Esophagus muscularis mucosa (tissue), 4 donors: ENCODE measurements around the gene SELENOT. TPM values are rescaled to one million over a fixed set of nuclear protein-coding genes. Genes with fewer than 3 reads are reported as not detected.

Experiments used
- DNase-seq: peaks from one replicate; pipeline ENCODE4 v3.0.0-alpha.2; 2017; ENCODE audit errors: extremely low spot score
- H3K27ac ChIP-seq, 4 donors: fragments of 200-600 bp; sonication (generic); replicated peaks in 1 of 4; 1 replicate in 3 of 4; 2 replicates in 1 of 4; pipeline ENCODE4 v1.5.1; 2016 to 2019; ENCODE audit warnings: mild to moderate bottlenecking in 1 of 4
- H3K27me3 ChIP-seq, 4 donors: fragments of 200-600 bp; sonication (generic); one replicate each; pipeline versions ENCODE4 v1.5.1 to v1.6.0; 2016 to 2019
- H3K36me3 ChIP-seq, 4 donors: fragments of 200-600 bp; sonication (generic); one replicate each; pipeline ENCODE4 v1.5.1; 2016 to 2019
- H3K4me1 ChIP-seq, 4 donors: fragments of 200-600 bp; sonication (generic); one replicate each; pipeline ENCODE4 v1.5.1; 2016 to 2019
- H3K4me3 ChIP-seq, 4 donors: fragments of 200-600 bp; sonication (generic); 1 replicate in 2 of 4; 2 replicates in 2 of 4; pipeline ENCODE4 v1.5.1; 2016 to 2019; ENCODE audit warnings: mild to moderate bottlenecking in 4 of 4, moderate library complexity in 1 of 4
- H3K9me3 ChIP-seq, 4 donors: fragments of 200-600 bp; sonication (generic); 1 replicate in 3 of 4; 2 replicates in 1 of 4; pipeline ENCODE4 v1.5.1; 2016 to 2019
- CTCF ChIP-seq, 3 experiments: fragments of 200-600 bp in 2 of 3; fragments of 450-650 bp in 1 of 3; sonication (generic) in 2 of 3; IDR thresholded peaks; one replicate each; pipeline ENCODE4 v1.5.1; 2017 to 2019; ENCODE audit warnings: antibody characterized with exemption in 3 of 3, mild to moderate bottlenecking in 2 of 3, moderate library complexity in 1 of 3
- EP300 ChIP-seq: sonication (generic); formaldehyde crosslinking; IDR thresholded peaks from one replicate; pipeline ENCODE4 v1.6.1; 2017; ENCODE audit warnings: antibody characterized with exemption
- POLR2A ChIP-seq: fragments of 450-650 bp; IDR thresholded peaks from one replicate; pipeline ENCODE4 v1.6.1; 2017; ENCODE audit warnings: antibody characterized with exemption, moderate library complexity, mild to moderate bottlenecking, low read depth
- POLR2AphosphoS5 ChIP-seq, 2 donors: sonication (generic); formaldehyde crosslinking; IDR thresholded peaks; one replicate each; pipeline ENCODE4 v1.6.1; 2017; ENCODE audit warnings: antibody characterized with exemption in 2 of 2
- WGBS: methylation state at CpG from one replicate; pipeline ENCODE4 v1.1.5; 2018; 5-methylcytosine and 5-hydroxymethylcytosine counted together
- intact Hi-C: fragments of 100-400 bp; cut with DNase I; formaldehyde crosslinking; loops from one replicate; pipeline ENCODE4 v1.15.1; 2023
- total RNA-seq, 4 donors: library from RNA; depleted of rRNA; stranded (reverse); fragments of >200 nt; gene quantifications; one replicate each; pipeline versions ENCODE4 v1.1.0 to v1.2.1, GENCODE V29; 2016

SELENOT gene
- total RNA-seq, result 100 to 1,000 TPM in 1 of 4 donors, 10 to 100 TPM in 3; 34.5 to 124 (median 67.5) TPM

- Histone ChIP-seq H3K27ac (peak within 1 kb of the TSS; percentile 90 to 98 (median 96)), H3K4me1 (peaks cover 26 to 63% (median 51%) of the 10 kb centered on the region in 4 donors), H3K9me3 (no peaks in the 10 kb centered on the region), H3K27me3 (no peaks in the 10 kb centered on the region), H3K4me3 (peak within 1 kb of the TSS; percentile 70 to 84 (median 79)), H3K36me3 (peaks cover 0 to 7% (median 0%) of the 10 kb centered on the region in 4 donors)
- intact Hi-C loops, result loop anchor here (5.0 kb wide), 2 partner anchors 56 to 99 kb away; partner anchors contain the start of genes EIF2A, ERICH6 and SERP1
- TF ChIP-seq POLR2A (peak; percentile 76), CTCF (IDR thresholded peaks at IDR 0.05) (peak in 1 of 3 experiments; percentile 28), POLR2AphosphoS5 (IDR thresholded peaks at IDR 0.05) (peak; percentile 95 to 97), EP300 (no peak)
- WGBS, result 0% methylated on average over 49 of the region's 69 CpGs
- peak; percentile 98 for DNase-seq
Measured at GRCh38 chr3:150603153-150603979, at the start of gene SELENOT. SELENOT (plus strand) TSS chr3:150603321; CDS start chr3:150603363, 42 bp downstream.

- TF ChIP-seq POLR2AphosphoS5 (IDR thresholded peaks at IDR 0.05) (no peak), POLR2A (no peak), CTCF (IDR thresholded peaks at IDR 0.05) (no peak), EP300 (no peak)
- Histone ChIP-seq H3K9me3 (no peaks in the 10 kb centered on the region), H3K4me3 (no peak overlapping the region), H3K27me3 (no peaks in the 10 kb centered on the region), H3K4me1 (peaks cover 0 to under 1% (median 0%) of the 10 kb centered on the region in 4 donors), H3K27ac (no peak overlapping the region), H3K36me3 (peaks cover 26 to 53% (median 39%) of the 10 kb centered on the region in 4 donors)
- no peak for DNase-seq
- intact Hi-C loops, result no loop called here
- WGBS, result 100% methylated on average over 4 of the region's 4 CpGs
Measured at GRCh38 chr3:150555859-150556436, 47.2 kb upstream of the SELENOT start.

- Histone ChIP-seq H3K4me3 (no peak overlapping the region), H3K9me3 (no peaks in the 10 kb centered on the region), H3K27me3 (no peaks in the 10 kb centered on the region), H3K36me3 (peaks cover 26 to 58% (median 41%) of the 10 kb centered on the region in 4 donors), H3K4me1 (no peaks in the 10 kb centered on the region), H3K27ac (no peak overlapping the region)
- intact Hi-C loops, result no loop called here
- WGBS, result 77% methylated on average over 2 of the region's 2 CpGs
- TF ChIP-seq POLR2A (no peak), CTCF (IDR thresholded peaks at IDR 0.05) (no peak), EP300 (no peak), POLR2AphosphoS5 (IDR thresholded peaks at IDR 0.05) (no peak)
- DNase-seq, result no peak
Measured at GRCh38 chr3:150556792-150557191, 46.3 kb upstream of the SELENOT start.

- no peak for TF ChIP-seq EP300
- TF ChIP-seq POLR2A, result no peak
- no peak for TF ChIP-seq CTCF (IDR thresholded peaks at IDR 0.05)
- TF ChIP-seq POLR2AphosphoS5 (IDR thresholded peaks at IDR 0.05), result no peak
- no peaks in the 10 kb centered on the region for H3K4me1 ChIP-seq
- H3K9me3 ChIP-seq, result no peaks in the 10 kb centered on the region
- no peak overlapping the region for H3K4me3 ChIP-seq
- intact Hi-C loops, result no loop called here
- WGBS, result 91% methylated on average over 1 of the region's 1 CpG
- DNase-seq, result no peak
- no peaks in the 10 kb centered on the region for H3K27me3 ChIP-seq
- H3K27ac ChIP-seq, result no peak overlapping the region
- H3K36me3 ChIP-seq, result peaks cover 25 to 52% (median 34%) of the 10 kb centered on the region in 4 donors
Measured at GRCh38 chr3:150557725-150558124, 45.4 kb upstream of the SELENOT start.
